ENCODE results near the gene SMURF1.

The SMURF1 gene

DNA sequence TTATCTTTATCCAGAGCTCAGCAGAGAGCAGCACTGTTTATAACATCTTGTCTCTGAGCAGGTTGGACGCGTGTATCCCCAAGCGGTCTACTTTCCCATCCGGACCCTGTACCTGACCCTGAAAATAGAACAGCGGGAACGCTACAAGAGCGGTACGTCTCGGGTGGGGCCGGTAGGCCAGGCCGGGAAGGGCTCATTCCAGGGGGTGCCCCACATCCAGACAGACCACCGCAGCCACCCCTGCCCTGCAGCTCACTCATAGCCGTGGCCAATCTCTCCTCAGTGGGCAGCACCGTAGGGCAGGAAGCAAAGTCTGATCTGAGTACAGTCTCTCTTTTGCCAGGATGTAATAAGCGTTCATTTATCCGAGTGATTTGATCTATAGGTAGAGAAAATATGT, 151.8 kb downstream of the SMURF1 start:
- Mint-ChIP-seq H3K36me3 (peaks cover 74% of the 10 kb centered on the region), H3K27me3 (no peaks in the 10 kb centered on the region), H3K4me3 (no peak overlapping the region), H3K9me3 (no peaks in the 10 kb centered on the region), H3K4me1 (peaks cover 5% of the 10 kb centered on the region), H3K27ac (no peak overlapping the region)
- no peak for DNase-seq
- CTCF ChIA-PET: no interaction called here

DNA sequence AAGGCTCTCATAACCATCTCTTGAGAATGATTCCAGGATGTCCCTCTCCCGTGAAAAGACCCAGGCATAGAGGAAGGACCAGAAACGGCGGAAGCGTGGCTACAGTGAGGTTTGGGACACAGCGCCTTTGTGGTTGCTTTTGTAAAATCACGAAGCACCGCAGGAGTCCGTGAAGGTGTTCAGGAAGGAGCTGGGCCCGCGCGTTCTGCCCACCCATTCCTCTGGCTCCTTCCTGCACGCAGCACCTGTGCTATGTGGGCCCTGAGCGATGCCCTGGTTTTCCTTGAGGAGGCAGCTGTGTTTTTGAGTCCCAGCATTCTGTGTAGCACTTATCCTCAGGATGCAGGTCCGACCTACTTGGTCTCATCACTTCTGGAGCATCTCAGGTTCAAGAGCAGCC, 152.8 kb downstream of the SMURF1 start:
- peaks cover 80% of the 10 kb centered on the region for H3K36me3 Mint-ChIP-seq
- no peak overlapping the region for H3K27ac Mint-ChIP-seq
- H3K4me1 Mint-ChIP-seq: peaks cover 5% of the 10 kb centered on the region
- H3K4me3 Mint-ChIP-seq: no peak overlapping the region
- no peak for DNase-seq
- peaks cover under 1% of the 10 kb centered on the region for H3K9me3 Mint-ChIP-seq
- H3K27me3 Mint-ChIP-seq: no peaks in the 10 kb centered on the region
- CTCF ChIA-PET: no interaction called here

DNA sequence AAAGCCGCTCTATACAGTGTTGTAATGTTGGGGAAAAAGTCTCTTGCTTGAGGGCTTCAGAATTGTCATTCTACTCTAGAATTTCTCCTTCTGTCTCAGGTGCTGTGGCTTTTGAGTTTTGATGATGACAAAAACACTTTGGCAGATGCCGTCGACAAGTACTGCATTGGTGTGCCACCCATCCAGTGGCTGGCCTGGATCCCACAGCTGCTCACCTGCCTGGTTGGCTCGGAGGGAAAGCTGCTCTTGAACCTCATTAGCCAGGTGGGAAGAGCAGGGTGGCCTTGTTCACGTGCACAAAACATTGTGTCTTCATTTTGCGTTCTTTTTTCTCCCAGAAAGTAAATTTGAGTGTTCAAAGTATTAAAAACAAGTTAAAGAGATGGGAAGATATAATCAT, 153.6 kb downstream of the SMURF1 start:
- no peak overlapping the region for H3K27ac Mint-ChIP-seq
- H3K9me3 Mint-ChIP-seq: peaks cover 6% of the 10 kb centered on the region
- CTCF ChIA-PET: no interaction called here
- DNase-seq: no peak
- H3K36me3 Mint-ChIP-seq: peaks cover 79% of the 10 kb centered on the region
- peaks cover 5% of the 10 kb centered on the region for H3K4me1 Mint-ChIP-seq
- no peaks in the 10 kb centered on the region for H3K27me3 Mint-ChIP-seq
- H3K4me3 Mint-ChIP-seq: no peak overlapping the region

DNA sequence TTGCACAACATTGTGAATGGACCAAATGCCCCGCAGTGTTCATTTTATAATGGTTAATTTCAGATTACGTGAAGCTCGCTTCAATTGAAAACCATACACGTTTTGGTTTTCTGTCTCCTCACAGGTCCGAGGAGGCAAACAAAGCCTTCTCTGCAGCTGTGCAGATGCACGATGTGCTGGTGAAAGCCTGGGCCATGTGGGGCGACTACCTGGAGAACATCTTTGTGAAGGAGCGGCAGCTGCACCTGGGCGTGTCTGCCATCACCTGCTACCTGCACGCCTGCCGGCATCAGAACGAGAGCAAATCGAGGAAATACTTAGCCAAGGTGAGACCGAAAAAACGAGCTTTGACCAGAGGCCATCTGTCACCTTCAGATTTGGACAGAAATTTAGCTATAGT, 155.3 kb downstream of the SMURF1 start:
- peaks cover 5% of the 10 kb centered on the region for H3K4me1 Mint-ChIP-seq
- H3K36me3 Mint-ChIP-seq: peaks cover 84% of the 10 kb centered on the region
- no peak overlapping the region for H3K4me3 Mint-ChIP-seq
- H3K9me3 Mint-ChIP-seq: peaks cover 6% of the 10 kb centered on the region
- no peaks in the 10 kb centered on the region for H3K27me3 Mint-ChIP-seq
- CTCF ChIA-PET: no interaction called here
- no peak overlapping the region for H3K27ac Mint-ChIP-seq
- DNase-seq: no peak

DNA sequence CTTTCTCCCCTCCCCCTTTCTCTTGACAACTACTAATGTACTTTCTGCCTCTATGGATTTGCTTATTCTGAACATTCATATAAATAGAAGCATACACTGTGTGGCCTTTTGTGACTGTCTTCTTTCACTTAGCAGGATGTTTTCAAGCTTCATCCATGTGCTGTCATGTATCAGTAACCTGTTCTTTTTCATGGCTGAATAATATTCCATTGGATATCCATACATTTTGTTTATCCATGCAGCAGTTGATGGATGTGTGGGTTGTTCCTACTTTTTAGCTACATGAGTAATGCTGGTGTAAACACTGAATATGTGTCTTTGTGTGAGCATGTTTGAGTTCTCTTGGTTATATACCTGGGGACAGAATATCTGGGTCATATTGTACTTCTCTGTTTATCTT, 158.0 kb downstream of the SMURF1 start:
- no peak overlapping the region for H3K4me3 Mint-ChIP-seq
- CTCF ChIA-PET: no interaction called here
- peaks cover 5% of the 10 kb centered on the region for H3K4me1 Mint-ChIP-seq
- no peak overlapping the region for H3K27ac Mint-ChIP-seq
- DNase-seq: no peak
- no peaks in the 10 kb centered on the region for H3K27me3 Mint-ChIP-seq
- H3K9me3 Mint-ChIP-seq: peaks cover 6% of the 10 kb centered on the region
- peaks cover 80% of the 10 kb centered on the region for H3K36me3 Mint-ChIP-seq

DNA sequence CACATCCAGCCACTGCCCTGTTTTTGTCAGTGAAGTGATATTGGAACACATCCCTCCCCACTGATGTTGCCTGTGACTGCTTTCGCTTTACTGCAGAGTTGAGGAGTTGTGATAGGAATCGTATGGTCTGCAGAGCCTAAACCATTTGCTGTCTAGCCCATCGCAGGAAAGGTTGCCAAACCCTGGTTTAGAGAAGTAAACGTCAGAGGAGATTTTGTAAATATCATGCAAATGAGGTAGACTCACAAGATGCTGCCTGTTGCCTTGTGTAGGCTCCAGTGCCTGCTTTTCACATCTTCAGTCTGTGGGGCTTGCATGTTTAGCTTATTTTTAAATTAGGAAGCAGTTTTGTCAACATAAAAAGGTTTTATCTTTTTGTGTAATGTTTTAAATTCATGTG, 158.5 kb downstream of the SMURF1 start:
- H3K27ac Mint-ChIP-seq: no peak overlapping the region
- CTCF ChIA-PET: no interaction called here

DNA sequence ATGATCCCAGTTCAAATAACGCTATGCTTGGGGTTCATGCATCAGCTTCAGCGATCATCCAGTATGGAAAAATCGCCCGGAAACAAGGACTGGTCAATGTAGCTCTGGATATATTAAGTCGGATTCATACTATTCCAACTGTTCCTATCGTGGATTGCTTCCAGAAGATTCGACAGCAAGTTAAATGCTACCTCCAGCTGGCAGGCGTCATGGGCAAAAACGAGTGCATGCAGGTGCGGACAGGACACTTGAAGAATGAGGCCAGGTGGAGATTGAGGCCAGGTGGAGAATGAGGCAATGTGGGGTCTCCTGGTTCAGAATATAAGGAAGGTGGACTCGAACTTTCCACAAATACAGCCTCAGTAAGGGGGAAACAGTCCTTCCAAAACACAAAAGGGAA, 159.8 kb downstream of the SMURF1 start:
- H3K4me3 Mint-ChIP-seq: no peak overlapping the region
- DNase-seq: no peak
- H3K9me3 Mint-ChIP-seq: peaks cover 6% of the 10 kb centered on the region
- H3K4me1 Mint-ChIP-seq: peaks cover 5% of the 10 kb centered on the region
- H3K27ac Mint-ChIP-seq: no peak overlapping the region
- peaks cover 80% of the 10 kb centered on the region for H3K36me3 Mint-ChIP-seq
- CTCF ChIA-PET: no interaction called here
- H3K27me3 Mint-ChIP-seq: no peaks in the 10 kb centered on the region

More for the DNA sequence above, 158.5 kb downstream of the SMURF1 start:
- Mint-ChIP-seq H3K4me1 (peaks cover 5% of the 10 kb centered on the region), H3K27me3 (no peaks in the 10 kb centered on the region), H3K4me3 (no peak overlapping the region), H3K9me3 (peaks cover 6% of the 10 kb centered on the region), H3K36me3 (peaks cover 79% of the 10 kb centered on the region)
- no peak for DNase-seq

DNA sequence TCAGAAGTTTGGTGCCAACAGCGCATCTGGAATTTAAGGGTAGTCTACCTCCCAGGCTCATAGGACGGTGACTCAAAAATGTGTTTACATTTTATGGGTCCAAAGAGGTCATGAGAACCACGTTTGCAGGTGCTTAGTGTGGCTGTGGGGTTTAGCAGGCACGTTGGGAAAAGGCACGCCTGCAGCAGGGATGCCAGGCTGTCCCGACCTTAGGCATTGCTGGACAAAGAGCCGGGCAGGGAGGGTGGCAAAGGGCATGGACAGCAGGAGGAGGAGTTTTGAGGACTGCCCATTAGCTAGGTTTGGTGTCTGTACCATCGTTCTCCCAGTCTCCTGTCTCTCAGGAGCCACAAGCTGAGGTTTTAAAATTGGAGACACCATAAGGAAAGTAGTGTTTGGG, 161.2 kb downstream of the SMURF1 start:
- Mint-ChIP-seq H3K4me1 (no peaks in the 10 kb centered on the region), H3K27ac (no peak overlapping the region), H3K27me3 (no peaks in the 10 kb centered on the region), H3K4me3 (no peak overlapping the region), H3K9me3 (peaks cover 6% of the 10 kb centered on the region), H3K36me3 (peaks cover 76% of the 10 kb centered on the region)
- CTCF ChIA-PET: no interaction called here
- no peak for DNase-seq

DNA sequence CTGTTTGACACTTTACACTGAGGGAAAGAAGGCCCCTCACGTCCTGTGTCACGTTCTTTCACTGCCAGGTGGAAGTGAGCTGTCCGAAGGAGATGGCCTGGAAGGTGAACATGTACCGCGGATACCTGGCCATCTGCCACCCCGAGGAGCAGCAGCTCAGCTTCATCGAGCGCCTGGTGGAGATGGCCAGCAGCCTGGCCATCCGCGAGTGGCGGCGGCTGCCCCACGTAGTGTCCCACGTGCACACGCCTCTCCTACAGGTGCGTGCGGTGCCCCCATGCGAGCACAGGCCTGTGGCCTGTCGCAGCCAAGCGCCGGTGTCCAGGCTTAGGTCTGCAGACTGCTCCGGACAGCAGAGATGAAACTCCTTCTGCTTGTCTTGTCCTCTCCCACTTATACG, 162.2 kb downstream of the SMURF1 start:
- Mint-ChIP-seq H3K4me1 (no peaks in the 10 kb centered on the region), H3K4me3 (no peak overlapping the region), H3K9me3 (peaks cover 6% of the 10 kb centered on the region), H3K27me3 (no peaks in the 10 kb centered on the region), H3K36me3 (peaks cover 73% of the 10 kb centered on the region), H3K27ac (no peak overlapping the region)
- CTCF ChIA-PET: no interaction called here
- DNase-seq: no peak

DNA sequence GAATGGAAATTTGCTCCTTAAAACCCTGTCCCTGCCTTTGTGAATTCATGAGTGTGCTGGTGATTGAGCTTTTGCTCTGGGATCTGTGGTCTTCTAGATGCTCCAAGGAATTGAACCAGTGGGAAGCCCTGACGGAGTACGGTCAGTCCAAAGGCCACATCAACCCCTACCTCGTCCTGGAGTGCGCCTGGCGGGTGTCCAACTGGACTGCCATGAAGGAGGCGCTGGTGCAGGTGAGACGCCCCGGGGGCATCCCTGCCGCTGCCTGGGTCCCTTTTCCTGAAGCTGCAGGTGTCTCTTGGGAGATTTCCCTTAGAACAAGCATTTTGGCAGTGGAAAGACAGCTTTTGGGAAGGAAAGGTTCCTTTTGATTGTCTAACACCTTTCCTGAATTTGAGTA, 165.2 kb downstream of the SMURF1 start:
- CTCF ChIA-PET: no interaction called here

More for the DNA sequence above, 165.2 kb downstream of the SMURF1 start:
- no peak for DNase-seq
- H3K4me1 Mint-ChIP-seq: no peaks in the 10 kb centered on the region
- no peaks in the 10 kb centered on the region for H3K27me3 Mint-ChIP-seq
- H3K4me3 Mint-ChIP-seq: no peak overlapping the region
- H3K27ac Mint-ChIP-seq: no peak overlapping the region
- peaks cover 64% of the 10 kb centered on the region for H3K36me3 Mint-ChIP-seq
- H3K9me3 Mint-ChIP-seq: no peaks in the 10 kb centered on the region

All from activated naive CD4-positive, alpha-beta T cell treated with anti-CD3 and anti-CD28 coated beads, Interleukin-2, amount 10 ng/mL, durations not matched to agents 7 days and 5 days (primary cell).